ENCODE data around the gene POTEF. TPM values are rescaled to one million over a fixed set of nuclear protein-coding genes. Genes with fewer than 3 reads are reported as not detected.
"Not testable (repeated sequence)": the region's sequence is repeated elsewhere in the genome, so short reads cannot be mapped to it uniquely, and the experiment has no call there.

Gene POTEF
- total RNA-seq, 1 donor from 2014 or later, result not detected

- not testable (repeated sequence) for DNase-seq (ENCODE audit: low spot score)
These were observed 558 bp downstream of the POTEF start for GRCh38 chr2:130128464-130128863.

DNA sequence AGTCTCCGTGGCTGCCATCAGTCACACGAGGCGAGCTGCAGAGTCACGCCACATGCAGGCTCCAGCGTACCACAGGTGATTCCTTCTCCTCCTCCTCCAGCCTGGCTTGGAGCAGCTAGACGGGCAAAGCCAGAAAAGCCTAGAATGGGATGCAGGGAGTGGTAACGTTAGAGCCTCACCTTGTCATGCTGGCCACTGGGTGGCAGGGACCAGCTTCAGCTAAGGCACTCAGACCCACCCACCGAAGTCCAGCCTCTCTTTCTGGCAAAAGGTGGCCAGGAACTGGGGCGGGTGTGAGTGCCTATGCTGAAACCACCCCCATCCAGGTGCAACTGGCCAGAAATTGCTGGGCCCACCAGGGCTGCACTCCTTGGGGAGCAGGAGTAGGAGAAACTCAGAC lies 1.3 kb downstream of the POTEF start:
- DNase-seq (ENCODE audit: low spot score), result not testable (repeated sequence)

DNA sequence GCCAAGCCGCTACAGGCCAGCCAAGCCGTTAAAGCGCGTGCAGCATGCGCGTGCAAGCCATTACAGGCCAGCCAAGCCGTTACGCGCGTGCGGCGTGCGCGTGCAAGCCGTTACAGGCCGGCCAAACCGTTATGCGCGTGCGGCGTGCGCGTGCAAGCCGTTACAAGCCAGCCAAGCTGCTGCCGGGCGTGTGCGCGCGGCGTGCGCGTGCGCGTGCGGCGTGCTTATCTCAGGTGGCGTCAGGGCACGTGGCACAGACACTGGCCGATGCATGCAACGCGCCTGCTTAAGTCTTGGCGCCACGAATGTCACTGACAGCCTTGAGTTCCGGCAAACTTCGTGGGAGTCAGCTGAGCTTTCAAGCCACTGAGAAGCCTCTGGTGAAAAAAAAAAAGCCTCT lies 8.1 kb downstream of the POTEF start:
- not testable (repeated sequence) for DNase-seq (ENCODE audit: low spot score)

DNA sequence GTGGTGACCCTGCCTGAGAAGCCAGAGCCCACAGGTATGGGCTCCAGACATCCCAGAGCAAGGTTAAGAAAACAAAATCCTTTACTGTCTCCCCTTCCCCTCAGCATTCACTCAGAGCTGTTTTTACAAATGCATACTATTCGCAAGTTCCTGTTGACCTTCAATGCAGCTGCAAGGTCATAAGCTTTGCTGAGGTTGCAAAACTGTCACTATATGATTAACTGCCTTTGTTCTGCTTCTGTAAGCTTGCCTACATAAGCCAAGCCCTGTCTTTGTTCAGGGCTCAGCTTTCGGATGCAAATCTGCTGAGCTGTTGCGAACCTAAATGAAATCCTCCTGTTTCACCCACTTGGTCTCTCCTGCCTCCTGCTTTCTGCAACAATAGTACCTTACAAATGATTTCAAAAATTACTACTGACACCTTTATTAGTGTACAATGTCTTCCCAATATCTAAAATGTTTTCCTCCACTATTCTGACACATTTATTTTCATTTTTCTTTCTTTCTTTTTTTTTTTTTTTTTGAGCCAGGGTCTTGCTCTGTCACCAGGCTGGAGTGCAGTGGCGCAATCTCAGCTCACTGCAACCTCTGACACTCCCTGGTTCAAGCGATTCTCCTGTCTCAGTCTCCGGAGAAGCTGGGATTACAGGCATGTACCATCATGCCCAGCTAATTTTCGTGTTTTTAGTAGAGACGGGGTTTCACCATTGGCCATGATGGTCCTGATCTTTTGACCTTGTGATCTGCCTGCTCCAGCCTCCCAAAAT lies 26.2 kb downstream of the POTEF start:
- DNase-seq (ENCODE audit: low spot score), result not testable (repeated sequence)

- not testable (repeated sequence) for DNase-seq (ENCODE audit: low spot score)
These were observed 66.4 kb downstream of the POTEF start for GRCh38 chr2:130062645-130063044.

DNA sequence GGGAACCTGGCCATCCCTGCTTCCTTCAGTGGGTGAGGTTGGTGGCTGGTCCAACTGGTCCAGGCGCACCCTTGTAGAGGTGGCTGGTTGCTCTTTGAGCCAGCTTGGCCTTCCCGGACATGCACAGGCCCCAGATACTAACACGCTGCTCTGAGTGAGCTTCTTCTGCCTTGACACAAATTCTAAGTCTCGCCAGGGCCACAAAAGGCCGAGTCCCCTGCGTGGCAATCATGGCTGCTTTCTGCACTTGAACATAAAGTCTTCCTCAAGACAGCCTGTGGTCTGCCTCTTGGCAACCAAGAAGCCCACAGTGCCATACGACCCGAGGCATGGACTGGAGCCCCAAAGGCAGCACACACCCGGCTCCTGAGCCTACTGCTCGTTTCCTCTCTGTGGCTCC lies 69.0 kb downstream of the POTEF start:
- DNase-seq (ENCODE audit: low spot score), result not testable (repeated sequence)

GRCh38 chr2:130056336-130056735 lies 72.7 kb downstream of the POTEF start:
- not testable (repeated sequence) for DNase-seq (ENCODE audit: low spot score)

- not testable (repeated sequence) for DNase-seq (ENCODE audit: low spot score)
These were observed 75.7 kb downstream of the POTEF start for GRCh38 chr2:130053217-130053911.

GRCh38 chr2:130052376-130052775 lies 76.6 kb downstream of the POTEF start:
- peak; percentile 41 for DNase-seq (ENCODE audit: low spot score)

DNA sequence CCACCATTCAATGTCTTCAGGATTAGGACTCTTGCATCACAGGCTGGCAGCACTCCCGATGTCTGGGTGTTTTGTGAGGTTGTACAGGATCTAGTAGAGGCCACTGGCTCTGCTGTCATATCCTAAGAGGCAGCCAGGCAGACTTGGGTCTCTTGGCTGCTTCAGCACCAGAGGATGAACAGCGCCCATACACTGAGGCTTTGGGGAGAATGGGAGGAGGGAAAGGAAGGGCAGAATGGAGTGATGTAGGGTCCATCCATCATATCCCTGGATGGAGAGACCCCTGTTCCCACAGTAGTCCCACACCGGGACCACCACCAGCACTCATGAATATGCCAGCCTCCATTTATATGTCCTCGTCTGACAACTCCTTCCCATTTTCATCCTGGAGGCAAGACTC lies 80.6 kb downstream of the POTEF start:
- DNase-seq (ENCODE audit: low spot score), result not testable (repeated sequence)

DNA sequence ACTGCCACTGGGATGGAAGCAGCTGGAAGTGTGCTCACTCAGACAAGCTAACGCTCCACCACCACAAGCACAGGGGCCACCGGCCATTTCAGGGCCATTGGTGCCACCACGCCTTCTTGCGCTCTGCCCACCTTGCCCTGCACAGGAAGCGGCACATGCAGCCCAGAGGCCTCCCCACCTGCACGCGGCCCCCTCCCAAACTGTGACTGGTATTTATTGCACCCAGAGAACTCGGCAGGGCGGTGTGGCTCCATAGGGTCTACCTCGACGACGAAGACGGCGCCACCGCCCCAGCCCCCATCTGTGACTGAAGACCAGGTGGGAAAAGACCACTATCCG lies 90.8 kb downstream of the POTEF start:
- not testable (repeated sequence) for DNase-seq (ENCODE audit: low spot score)

DNA sequence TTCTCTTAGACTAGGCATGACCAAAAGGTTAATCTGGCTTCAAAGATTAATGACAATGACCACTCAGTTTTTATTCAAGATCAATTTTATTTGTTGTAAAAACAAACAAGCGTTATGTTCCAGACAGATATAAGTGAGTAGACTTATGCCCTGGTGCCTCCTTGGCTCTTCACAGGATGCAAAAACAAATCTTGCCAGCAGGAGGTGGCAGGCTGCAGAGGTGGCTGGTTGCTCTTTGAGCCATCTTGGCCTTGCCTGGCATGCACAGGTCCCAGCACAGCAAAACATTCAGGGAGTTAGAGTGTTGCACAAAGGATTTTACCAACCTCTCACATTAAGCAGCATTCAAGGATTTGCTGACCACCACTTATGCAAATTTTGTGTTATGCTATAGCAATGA lies 103.1 kb downstream of the POTEF start:
- not testable (repeated sequence) for DNase-seq (ENCODE audit: low spot score)

Other genes starting within 250 kb of the POTEF start
- gene RAB6C, start 149.6 kb downstream of the POTEF start, total RNA-seq, result 0.34 TPM
- gene CCDC74B, start 15.9 kb upstream of the POTEF start, total RNA-seq, result 1.7 TPM
- gene SMPD4, start 52.4 kb upstream of the POTEF start, total RNA-seq, result 39.6 TPM
- gene MZT2B, start 53.0 kb upstream of the POTEF start, total RNA-seq, result 165 TPM
- not detected for gene TUBA3E, start 69.2 kb upstream of the POTEF start, total RNA-seq
- gene IMP4, start 213.7 kb upstream of the POTEF start, total RNA-seq, result 76.5 TPM
- gene PTPN18, start 226.8 kb upstream of the POTEF start, total RNA-seq, result 97.9 TPM

Data from ureter (tissue), 1 donor.